Thoracic aorta (tissue), 2 donors: ENCODE data around the gene S100A3. TPM values are rescaled to one million over a fixed set of nuclear protein-coding genes. Genes with fewer than 3 reads are reported as not detected.

ENCODE experiments used
- ATAC-seq: fragments of 150-250 bp; one replicate; pipeline ENCODE4 v1.8.0; 2017; ENCODE audit warnings: low read depth; ENCODE audit not compliant: insufficient number of reproducible peaks, low FRiP score
- DNase-seq: peaks from one replicate; pipeline ENCODE4 v3.0.0-alpha.2; 2020; ENCODE audit warnings: low spot score
- H3K27ac ChIP-seq, 2 donors: fragments of 200-600 bp; sonication (generic); 1 replicate in 1 of 2; 2 replicates in 1 of 2; pipeline ENCODE4 v1.5.1; 2016; ENCODE audit warnings: mild to moderate bottlenecking in 2 of 2, moderate library complexity in 2 of 2
- H3K27me3 ChIP-seq: fragments of 200-600 bp; sonication (generic); replicated peaks from 2 replicates; pipeline ENCODE4 v1.6.0; 2016; ENCODE audit warnings: mild to moderate bottlenecking; ENCODE audit not compliant: insufficient read depth
- H3K36me3 ChIP-seq: fragments of 200-600 bp; sonication (generic); one replicate; pipeline ENCODE4 v1.5.1; 2016
- H3K4me1 ChIP-seq, 2 donors: fragments of 200-600 bp; sonication (generic); 1 replicate in 1 of 2; 2 replicates in 1 of 2; pipeline versions ENCODE4 v1.5.1 to v1.6.0; 2016; ENCODE audit warnings: low read depth in 2 of 2, mild to moderate bottlenecking in 1 of 2; ENCODE audit not compliant: control insufficient read depth in 1 of 2
- H3K4me3 ChIP-seq: fragments of 200-600 bp; sonication (generic); 2 replicates; pipeline ENCODE4 v1.5.1; 2016; ENCODE audit warnings: mild to moderate bottlenecking
- H3K9me3 ChIP-seq: fragments of 200-600 bp; sonication (generic); 2 replicates; pipeline ENCODE4 v1.5.1; 2016
- total RNA-seq, 2 donors: library from RNA; depleted of rRNA; stranded (reverse); fragments of >200 nt; gene quantifications; one replicate each; pipeline versions ENCODE4 v1.1.0 to v1.2.3, GENCODE V29; 2016
- TF ChIP-seq, protein P1 (sequence below): fragments of 200-600 bp; sonication (generic); IDR thresholded peaks from one replicate; pipeline ENCODE4 v1.5.1; 2019; ENCODE audit warnings: antibody characterized with exemption

Gene S100A3
- total RNA-seq, 2 donors from 2014 or later = 3.1 to 25.0 TPM

DNA sequence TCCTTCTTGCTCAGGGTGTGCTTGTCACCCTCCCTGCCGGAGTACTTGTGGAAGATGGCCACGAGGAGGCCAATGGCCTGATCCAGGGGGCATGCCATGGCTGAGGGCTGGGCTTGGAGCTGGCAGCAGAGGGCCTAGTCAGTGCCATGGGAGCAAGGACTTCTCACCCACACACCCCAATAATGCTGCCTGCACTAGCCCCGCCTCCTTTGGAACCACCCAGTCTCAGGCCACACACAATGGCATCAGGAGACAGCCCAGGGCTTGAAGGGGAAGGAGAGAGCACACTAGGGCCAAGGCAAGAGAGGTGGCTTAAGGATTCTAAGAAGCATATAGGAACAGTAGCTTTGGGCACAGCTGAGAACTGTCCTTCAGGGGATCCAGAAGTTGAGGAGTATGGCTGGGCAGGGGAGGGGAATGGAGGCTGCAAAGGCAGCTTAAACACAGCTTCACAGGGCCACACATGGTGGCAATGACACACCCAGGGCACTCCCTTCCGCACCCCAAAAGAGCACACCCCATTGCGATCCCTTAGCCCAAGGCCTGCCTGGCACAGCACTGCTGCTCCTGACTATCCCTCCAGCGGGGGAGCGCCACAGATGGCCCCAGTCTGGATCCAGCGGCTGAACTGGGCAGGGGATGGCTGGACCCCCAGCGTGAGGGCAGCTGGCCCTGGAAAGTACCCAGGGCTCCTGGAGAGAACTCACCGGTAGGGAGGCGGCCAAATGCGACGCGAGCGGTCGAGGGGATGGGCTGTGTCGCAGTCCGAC lies 13.6 kb downstream of the S100A3 start, which contains the start of gene S100A6:
Gene S100A6 (minus strand): TSS at position 750 of the 770 bp plus-strand sequence. CDS start 652 bp downstream, at position 98.
- Histone ChIP-seq H3K9me3 (no peaks in the 10 kb centered on the region), H3K36me3 (no peaks in the 10 kb centered on the region), H3K4me3 (peak within 1 kb of the TSS; percentile 89), H3K27ac (peak within 1 kb of the TSS; percentile 100), H3K27me3 (no peaks in the 10 kb centered on the region), H3K4me1 (peaks cover 0 to 51% of the 10 kb centered on the region in 2 donors)
- DNase-seq = peak; percentile 48
- TF ChIP-seq, protein P1, sequence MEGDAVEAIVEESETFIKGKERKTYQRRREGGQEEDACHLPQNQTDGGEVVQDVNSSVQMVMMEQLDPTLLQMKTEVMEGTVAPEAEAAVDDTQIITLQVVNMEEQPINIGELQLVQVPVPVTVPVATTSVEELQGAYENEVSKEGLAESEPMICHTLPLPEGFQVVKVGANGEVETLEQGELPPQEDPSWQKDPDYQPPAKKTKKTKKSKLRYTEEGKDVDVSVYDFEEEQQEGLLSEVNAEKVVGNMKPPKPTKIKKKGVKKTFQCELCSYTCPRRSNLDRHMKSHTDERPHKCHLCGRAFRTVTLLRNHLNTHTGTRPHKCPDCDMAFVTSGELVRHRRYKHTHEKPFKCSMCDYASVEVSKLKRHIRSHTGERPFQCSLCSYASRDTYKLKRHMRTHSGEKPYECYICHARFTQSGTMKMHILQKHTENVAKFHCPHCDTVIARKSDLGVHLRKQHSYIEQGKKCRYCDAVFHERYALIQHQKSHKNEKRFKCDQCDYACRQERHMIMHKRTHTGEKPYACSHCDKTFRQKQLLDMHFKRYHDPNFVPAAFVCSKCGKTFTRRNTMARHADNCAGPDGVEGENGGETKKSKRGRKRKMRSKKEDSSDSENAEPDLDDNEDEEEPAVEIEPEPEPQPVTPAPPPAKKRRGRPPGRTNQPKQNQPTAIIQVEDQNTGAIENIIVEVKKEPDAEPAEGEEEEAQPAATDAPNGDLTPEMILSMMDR = peak; percentile 34
- ATAC-seq = peak; percentile 45

DNA sequence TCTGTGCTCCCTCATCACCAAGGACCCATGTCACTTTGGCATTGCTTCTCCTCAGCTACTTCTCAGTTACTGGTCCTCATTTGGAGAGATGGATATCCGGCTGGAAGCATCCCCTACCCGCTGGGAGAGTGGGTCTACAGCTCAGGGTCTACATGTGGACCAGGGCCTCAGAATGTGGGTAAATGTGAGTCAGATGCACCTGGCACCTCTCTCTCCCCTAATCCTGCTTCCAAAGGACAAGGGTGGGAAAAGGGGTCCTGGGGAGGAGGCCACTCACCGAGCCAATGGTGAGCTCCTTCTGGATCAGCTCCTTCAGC lies 14.2 kb downstream of the S100A3 start:
- H3K9me3 ChIP-seq = no peaks in the 10 kb centered on the region
- H3K4me1 ChIP-seq = peaks cover 0 to 51% of the 10 kb centered on the region in 2 donors
- no peaks in the 10 kb centered on the region for H3K36me3 ChIP-seq
- DNase-seq (no peak), ATAC-seq (no peak)
- peak overlapping the region; percentile 100 for H3K27ac ChIP-seq
- TF ChIP-seq, protein P1 = no peak
- H3K27me3 ChIP-seq = no peaks in the 10 kb centered on the region
- peak overlapping the region; percentile 89 for H3K4me3 ChIP-seq

DNA sequence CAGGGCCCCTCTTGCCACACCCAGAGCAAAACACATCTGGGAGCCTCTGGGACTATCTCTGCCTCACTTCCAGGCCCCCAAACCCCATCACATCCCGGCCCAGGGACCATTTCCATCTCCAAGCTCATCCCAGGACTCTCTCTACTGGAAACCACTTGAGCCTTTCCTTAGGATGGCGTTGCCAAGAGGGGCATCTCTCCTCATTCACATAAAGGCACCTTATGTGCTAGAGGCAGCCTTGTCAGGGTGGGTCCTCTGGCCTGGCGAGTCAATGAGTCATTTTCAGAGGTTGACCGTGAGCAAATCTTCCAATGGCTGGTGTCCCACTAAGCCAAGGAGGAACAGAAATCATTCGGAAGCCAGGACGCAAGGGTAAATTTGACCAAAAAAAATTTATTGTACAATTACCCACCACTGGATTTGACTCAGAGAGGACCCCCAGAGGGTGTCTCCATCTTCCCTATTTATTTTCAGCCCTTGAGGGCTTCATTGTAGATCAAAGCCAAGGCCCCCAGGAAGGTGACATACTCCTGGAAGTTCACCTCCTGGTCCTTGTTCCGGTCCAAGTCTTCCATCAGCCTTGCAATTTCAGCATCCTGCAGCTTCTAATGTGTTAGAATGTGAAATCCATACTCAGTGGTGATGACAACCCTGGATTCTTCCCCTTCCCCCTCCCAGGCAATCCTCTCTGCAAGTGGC lies 14.7 kb downstream of the S100A3 start:
- DNase-seq = no peak
- Histone ChIP-seq H3K27me3 (no peaks in the 10 kb centered on the region), H3K4me1 (peaks cover 0 to 51% of the 10 kb centered on the region in 2 donors), H3K36me3 (no peaks in the 10 kb centered on the region), H3K9me3 (no peaks in the 10 kb centered on the region), H3K27ac (peak overlapping the region; percentile 100), H3K4me3 (peak overlapping the region; percentile 89)
- no peak for ATAC-seq
- TF ChIP-seq, protein P1 = no peak

DNA sequence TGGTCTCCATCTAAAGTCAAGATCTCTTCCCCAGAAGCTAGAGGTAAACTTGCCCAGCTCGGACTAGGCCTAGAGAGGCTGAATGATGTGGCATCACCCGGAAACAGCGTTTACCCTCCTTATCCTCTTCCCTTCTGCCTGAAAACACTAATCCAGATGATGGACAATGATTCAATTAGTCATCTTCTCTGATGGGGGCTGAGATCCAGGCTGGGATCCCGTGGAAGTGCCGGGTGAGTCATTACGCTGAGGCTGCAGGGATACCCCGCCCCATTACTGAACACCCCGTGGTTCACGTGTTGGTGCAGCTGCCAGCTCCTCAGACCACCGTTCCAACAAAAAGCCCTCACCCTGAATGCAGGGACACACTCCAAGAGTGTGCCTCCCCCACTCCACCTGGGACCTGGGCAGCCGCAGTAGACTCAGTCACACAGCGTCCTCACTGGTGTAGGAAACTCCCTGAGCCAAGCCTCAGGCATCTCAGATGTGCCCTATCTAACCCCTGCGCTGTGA lies 15.3 kb downstream of the S100A3 start:
- Histone ChIP-seq H3K9me3 (no peaks in the 10 kb centered on the region), H3K27ac (peak overlapping the region; percentile 100), H3K27me3 (no peaks in the 10 kb centered on the region), H3K4me3 (peak overlapping the region; percentile 89), H3K36me3 (no peaks in the 10 kb centered on the region), H3K4me1 (peaks cover 0 to 51% of the 10 kb centered on the region in 2 donors)
- TF ChIP-seq, protein P1 = no peak
- DNase-seq (peak; percentile 51), ATAC-seq (peak; percentile 19)
